H1 (cell line): ENCODE measurements around the gene UTP14A. TPM values are rescaled to one million over a fixed set of nuclear protein-coding genes. Genes with fewer than 3 reads are reported as not detected.

ENCODE experiments used
- ASH2L ChIP-seq: fragments of 200-600, 300-600 bp; sonication (generic); IDR thresholded peaks from one replicate; pipeline ENCODE4 v1.7.1; 2017; ENCODE audit warnings: low read length
- BCL11A ChIP-seq, 2 experiments: IDR thresholded peaks; one replicate each; pipeline ENCODE4 v1.6.1; 2011; ENCODE audit warnings: low read depth in 2 of 2, low read length in 2 of 2, mild to moderate bottlenecking in 2 of 2
- BRCA1 ChIP-seq: IDR thresholded peaks from 2 replicates; pipeline ENCODE4 v1.6.1; 2012; ENCODE audit warnings: low read depth, low read length, improper control_type of control experiment
- CEBPB ChIP-seq: IDR thresholded peaks from 2 replicates; pipeline ENCODE4 v1.6.1; 2012; ENCODE audit warnings: low read depth, low read length
- CHD7 ChIP-seq: fragments of 300-600 bp; sonication (generic); IDR thresholded peaks from 2 replicates; pipeline ENCODE4 v1.7.1; 2012; ENCODE audit warnings: low read length, moderate library complexity, mild to moderate bottlenecking, inconsistent platforms; ENCODE audit not compliant: insufficient replicate concordance
- MAFK ChIP-seq: IDR thresholded peaks from 2 replicates; pipeline ENCODE4 v1.6.1; 2012; ENCODE audit warnings: low read depth, mild to moderate bottlenecking, improper control_type of control experiment, low read length
- RAD21 ChIP-seq, 2 experiments: IDR thresholded peaks in 1 of 2; conservative IDR thresholded peaks in 1 of 2; 2 replicates each; pipeline ENCODE4 v1.6.1; 2011; ENCODE audit warnings: low read depth in 2 of 2, low read length in 2 of 2, improper control_type of control experiment in 1 of 2, inconsistent platforms in 1 of 2, mild to moderate bottlenecking in 1 of 2, moderate library complexity in 1 of 2
- polyA plus RNA-seq, 7 experiments: library from polyadenylated mRNA; depleted of rRNA in 3 of 7; stranded (reverse) in 5 of 7; unstranded in 2 of 7; fragments of >200 nt in 5 of 7; fragments of 200-250 nt in 2 of 7; gene quantifications; 1 replicate in 5 of 7; 2 replicates in 1 of 7; 4 replicates in 1 of 7; pipeline versions ENCODE4 v1.2.1 to v1.2.3, GENCODE V29; 2011 to 2013; ENCODE audit warnings: missing spikeins in 2 of 7, mixed read lengths in 2 of 7
- total RNA-seq: library from RNA; stranded (reverse); fragmentation: NEBNext Ultra II Directional; extraction: Animal tissue kit (Norgen Biotek cat#: 25700); gene quantifications from 2 replicates; pipeline ENCODE4 v1.2.1, GENCODE V29; 2021

UTP14A gene
- total and polyA plus RNA-seq, 2 of the 8 experiments (the other 6 are each of a cell fraction or from before 2014, with no cell fraction given) = 4.5 to 24.0 TPM

GRCh38 chrX:129953334-129953648, 47.3 kb downstream of the UTP14A start (continued):
- TF ChIP-seq CHD7 = no peak
- no peak for TF ChIP-seq CEBPB
- no peak for TF ChIP-seq RAD21 (IDR thresholded peaks at IDR 0.05 in 1 of 2, conservative IDR thresholded peaks at IDR 0.05 in 1 of 2; ENCODE audit: low read depth in 2 of 2, low read length in 2 of 2)
- no peak for TF ChIP-seq ASH2L
- TF ChIP-seq BCL11A (IDR thresholded peaks at IDR 0.05; ENCODE audit: low read depth in 2 of 2, low read length in 2 of 2) = no peak
- no peak for TF ChIP-seq MAFK
- no peak for TF ChIP-seq BRCA1
